UCSD-AML1 (cell line): ENCODE measurements around the gene PGM2.
A peak's percentile ranks its signal among the peaks of the same experiment; 100 is the strongest.

ENCODE experiments used
- DNase-seq: peaks from one replicate; lab custom pipeline; 2025; ENCODE audit not compliant: unreplicated experiment; lab: John Stamatoyannopoulos, UW

The PGM2 gene

DNA sequence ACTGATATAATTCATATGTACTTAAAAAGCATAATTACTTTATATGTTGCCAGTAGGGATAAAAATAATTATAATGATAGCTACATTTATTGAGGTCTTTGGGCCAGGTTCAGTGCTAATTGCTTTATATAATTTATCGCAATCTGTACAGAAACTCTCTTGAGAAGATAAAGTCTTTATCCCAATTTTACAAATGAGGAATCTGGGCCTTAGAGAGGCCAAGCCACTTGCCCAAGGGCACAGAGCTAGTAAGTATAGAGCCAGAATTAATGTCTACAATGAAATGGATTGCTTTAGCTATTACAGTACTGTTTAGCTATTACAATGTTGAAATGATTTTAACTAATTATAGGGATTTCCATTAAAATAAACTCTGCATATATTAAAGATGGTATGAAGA, 33.8 kb downstream of the PGM2 start:
- DNase-seq, result no peak

DNA sequence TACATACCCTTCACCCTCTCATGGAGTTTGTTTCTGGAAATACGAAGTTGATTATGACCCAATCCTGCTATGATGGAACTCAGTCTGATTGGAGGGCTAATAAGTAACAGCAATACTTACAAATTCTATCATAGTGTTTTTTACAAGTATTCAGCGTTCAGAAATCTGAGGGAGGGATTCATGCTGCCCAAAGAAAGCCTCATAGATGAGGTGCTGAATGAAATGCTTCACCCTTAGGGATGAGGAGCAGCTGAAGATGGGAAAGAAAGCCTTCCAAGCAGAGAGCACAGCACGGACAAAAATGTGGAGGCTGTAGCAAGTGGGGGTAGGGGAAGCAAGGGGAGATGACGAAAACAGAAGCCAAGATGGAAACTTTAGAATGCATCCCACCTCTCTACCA, 36.5 kb downstream of the PGM2 start:
- no peak for DNase-seq

- peak; percentile 58 for DNase-seq
These were observed 38.3 kb downstream of the PGM2 start for GRCh38 chr4:37864786-37865185.

GRCh38 chr4:37865450-37865849, 39.0 kb downstream of the PGM2 start:
- no peak for DNase-seq

- DNase-seq, result no peak
These were observed 40.6 kb downstream of the PGM2 start for GRCh38 chr4:37867102-37867501.

DNA sequence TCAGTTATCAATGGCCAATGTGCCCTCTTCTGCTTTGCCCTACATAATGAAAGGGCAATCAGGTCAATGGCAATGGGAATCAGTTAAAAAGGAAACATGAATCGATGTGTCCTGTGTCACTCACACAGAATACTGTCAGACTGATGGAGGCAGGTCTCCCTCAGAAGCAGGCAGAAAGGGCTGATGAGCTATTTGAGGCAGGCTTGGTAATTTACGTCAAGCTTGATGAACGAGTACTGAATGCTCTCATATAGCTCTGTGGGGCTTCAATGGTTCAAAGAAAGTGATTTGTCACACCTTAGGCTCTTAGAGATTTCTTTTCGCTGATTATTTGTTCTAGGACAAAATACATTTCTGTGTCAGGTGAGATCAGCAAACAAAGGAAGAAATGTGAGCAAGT, 41.8 kb downstream of the PGM2 start:
- no peak for DNase-seq

GRCh38 chr4:37872310-37872988, 46.0 kb downstream of the PGM2 start:
- no peak for DNase-seq

DNA sequence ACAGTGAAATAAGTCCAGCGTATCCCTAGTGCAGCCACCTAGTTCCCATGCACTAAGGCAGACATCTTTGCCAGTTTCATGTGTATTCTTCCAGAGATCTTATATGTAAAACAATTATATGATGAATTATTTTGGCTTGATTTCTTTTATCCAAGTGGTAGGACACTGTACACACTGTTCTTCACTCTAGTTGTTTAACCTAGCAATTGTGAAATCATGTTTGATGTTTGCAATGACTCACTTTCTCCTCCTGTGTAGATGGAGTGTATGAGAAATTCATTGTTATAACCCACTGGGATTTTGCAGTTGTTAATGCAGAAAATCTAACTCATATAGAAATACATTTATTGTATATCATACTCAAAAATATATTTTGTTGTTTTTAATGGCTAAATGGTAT, 46.9 kb downstream of the PGM2 start:
- no peak for DNase-seq

DNA sequence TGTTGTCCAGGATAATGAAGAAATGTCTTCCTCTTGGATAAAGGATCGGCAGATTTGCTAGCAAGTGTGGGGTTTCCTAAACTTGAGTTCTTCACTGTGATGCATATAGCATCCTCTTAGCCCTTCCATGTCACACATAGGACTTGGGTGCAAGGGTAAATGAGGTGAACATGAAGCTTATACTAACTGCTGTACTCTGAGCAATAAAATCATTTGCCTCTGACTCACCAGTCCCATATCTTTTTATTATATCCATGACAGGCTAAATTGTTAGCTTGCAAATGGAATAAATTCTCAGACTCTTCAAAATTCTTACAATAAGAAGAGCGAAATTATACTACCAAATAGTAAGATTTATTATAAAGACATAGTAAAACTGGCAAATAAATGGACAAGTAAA, 49.7 kb downstream of the PGM2 start:
- DNase-seq, result no peak

DNA sequence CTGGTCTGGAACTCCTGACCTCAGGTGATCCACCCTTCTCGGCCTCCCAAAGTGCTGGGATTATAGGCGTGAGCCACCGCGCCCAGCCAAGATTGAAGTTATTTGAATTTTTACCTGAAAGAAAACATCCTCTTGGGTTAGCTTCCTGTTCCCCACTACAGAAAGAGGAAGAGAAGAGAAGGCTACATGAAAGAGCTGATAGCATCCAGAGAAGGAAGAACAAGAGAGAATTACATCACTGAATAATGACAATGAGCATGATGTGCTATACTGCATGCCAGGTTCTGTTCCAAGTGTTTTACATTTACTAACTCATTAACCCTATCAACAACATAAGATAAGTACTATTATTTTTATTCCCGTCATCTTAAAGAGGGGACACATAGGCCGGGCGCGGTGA, 52.9 kb downstream of the PGM2 start:
- no peak for DNase-seq

GRCh38 chr4:37881811-37882210, 55.3 kb downstream of the PGM2 start:
- DNase-seq, result no peak

GRCh38 chr4:37882665-37883296, 56.3 kb downstream of the PGM2 start:
- DNase-seq, result no peak

DNA sequence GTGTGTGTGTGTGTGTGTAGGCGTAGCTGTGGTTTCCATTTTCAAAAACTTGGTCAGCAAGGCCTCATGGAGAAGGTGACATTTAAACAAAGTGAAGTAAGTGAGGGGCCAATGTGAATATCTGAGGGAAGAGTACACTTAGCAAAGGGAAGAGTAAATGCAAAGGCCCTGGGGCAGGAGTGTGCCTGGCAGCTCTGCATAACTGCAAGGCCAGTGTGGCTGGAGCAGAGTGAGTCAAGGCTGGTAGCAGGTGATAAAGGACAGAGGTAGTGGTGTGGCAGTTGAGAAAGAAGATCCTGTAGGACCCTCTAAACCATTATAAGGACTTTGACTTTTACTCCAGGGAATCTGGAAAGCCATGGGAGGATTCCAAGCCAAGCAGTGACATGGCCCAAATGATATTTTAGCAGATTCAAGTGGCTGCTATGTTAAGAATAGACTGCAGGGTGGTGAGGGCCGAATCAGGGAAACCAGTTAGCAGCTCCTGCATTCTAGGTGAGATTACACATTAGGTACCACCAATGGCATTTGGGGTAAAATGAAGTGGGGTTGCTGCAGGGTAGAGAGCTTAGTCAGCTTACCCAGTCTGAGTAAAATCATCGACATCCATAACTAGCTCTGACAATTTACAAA, 58.5 kb downstream of the PGM2 start:
- DNase-seq, result no peak

DNA sequence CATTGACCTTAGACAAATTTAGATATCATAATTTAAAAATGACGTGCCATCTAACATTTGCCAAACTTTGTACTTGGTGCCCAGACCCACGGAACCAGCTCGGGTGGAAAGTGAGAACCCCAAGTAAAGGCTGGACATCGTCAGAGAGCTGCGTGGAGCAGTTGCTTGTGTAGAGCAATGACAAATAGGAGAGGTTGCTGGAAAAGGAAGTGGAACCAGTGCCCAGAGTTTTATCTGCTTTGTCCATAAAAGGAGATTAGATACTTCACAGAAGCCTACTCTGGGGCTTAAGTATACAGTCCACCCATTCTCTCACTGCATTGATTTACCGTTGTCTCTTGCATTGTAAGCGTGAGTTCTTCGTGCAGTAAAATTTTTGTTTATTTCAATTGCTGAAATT, 59.0 kb downstream of the PGM2 start:
- DNase-seq, result no peak

GRCh38 chr4:37889849-37890800, 63.6 kb downstream of the PGM2 start:
- peak; percentile 32 for DNase-seq

- peak; percentile 52 for DNase-seq
These were observed 64.3 kb downstream of the PGM2 start, which contains the start of gene TBC1D1 for GRCh38 chr4:37890801-37891259. Gene TBC1D1 (plus strand): TSS chr4:37891084. CDS start chr4:37902096, 11,012 bp downstream.

- DNase-seq, result peak; percentile 52
These were observed 65.0 kb downstream of the PGM2 start for GRCh38 chr4:37891260-37892159.

GRCh38 chr4:37892641-37893040, 66.2 kb downstream of the PGM2 start:
- peak; percentile 19 for DNase-seq

DNA sequence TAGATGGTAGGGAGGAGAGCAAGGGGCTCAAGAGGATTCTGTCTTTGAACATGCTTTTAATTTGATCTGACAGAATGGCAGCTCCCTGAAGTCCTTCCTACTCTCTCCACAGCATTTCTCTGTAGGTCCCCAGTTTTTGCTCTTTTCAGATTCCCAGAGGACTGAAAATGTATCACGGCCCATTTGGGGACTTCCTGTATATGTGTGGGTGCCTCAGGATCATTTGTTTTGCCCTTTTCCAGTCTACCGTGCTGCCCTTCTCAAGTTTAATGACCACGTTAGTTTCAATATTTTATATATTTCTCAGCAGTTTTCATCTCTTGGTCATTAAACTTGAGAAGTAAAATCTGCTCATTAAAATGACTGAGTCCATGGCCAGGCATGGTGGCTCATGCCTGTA, 66.7 kb downstream of the PGM2 start:
- no peak for DNase-seq

GRCh38 chr4:37895271-37895670, 68.8 kb downstream of the PGM2 start:
- DNase-seq, result no peak
